Measurements from ENCODE around the gene NMNAT3.

GRCh38 chr3:139528281-139528680 is 149.5 kb downstream of the NMNAT3 start:
- TF ChIP-seq CTCF (IDR thresholded peaks at IDR 0.05; ENCODE audit: insufficient read depth, low read length, poor library complexity, severe bottlenecking) (no peak), EZH2phosphoT487 (conservative IDR thresholded peaks at IDR 0.05; ENCODE audit: low read length) (no peak)

Data from SU-DHL-6 (cell line).